ENCODE results near the gene ABCC9. TPM values are rescaled to one million over a fixed set of nuclear protein-coding genes. Genes with fewer than 3 reads are reported as not detected.

ABCC9 gene
- 1.7 TPM for polyA plus RNA-seq (2013, experiment 1 of 2; ENCODE audit: insufficient read length)
- polyA plus RNA-seq (2013, experiment 2 of 2; ENCODE audit: insufficient read length) = 0.82 TPM

- DNase-seq = peak; percentile 25
Measured at GRCh38 chr12:21940549-21941505, at the start of gene ABCC9. ABCC9 (minus strand) TSS chr12:21941426; CDS start chr12:21936674, 4,752 bp downstream.

GRCh38 chr12:21989819-21990412 is 48.7 kb upstream of the ABCC9 start:
- peak; percentile 40 for DNase-seq

GRCh38 chr12:21988619-21989018 is 47.4 kb upstream of the ABCC9 start:
- DNase-seq = no peak

GRCh38 chr12:21987755-21988154 is 46.5 kb upstream of the ABCC9 start:
- peak; percentile 13 for DNase-seq

GRCh38 chr12:21985155-21985554 is 43.9 kb upstream of the ABCC9 start:
- no peak for DNase-seq

- DNase-seq = no peak
Measured at GRCh38 chr12:21984375-21984774, 43.1 kb upstream of the ABCC9 start.

GRCh38 chr12:21983095-21983494 is 41.9 kb upstream of the ABCC9 start:
- peak; percentile 1 for DNase-seq

- DNase-seq = peak; percentile 7
Measured at GRCh38 chr12:21980544-21980943, 39.3 kb upstream of the ABCC9 start.

- no peak for DNase-seq
Measured at GRCh38 chr12:21975293-21975692, 34.1 kb upstream of the ABCC9 start.

- no peak for DNase-seq
Measured at GRCh38 chr12:21973221-21973620, 32.0 kb upstream of the ABCC9 start.

GRCh38 chr12:21972055-21972454 is 30.8 kb upstream of the ABCC9 start:
- DNase-seq = no peak

GRCh38 chr12:21971344-21971743 is 30.1 kb upstream of the ABCC9 start:
- no peak for DNase-seq

GRCh38 chr12:21962821-21963220 is 21.6 kb upstream of the ABCC9 start:
- DNase-seq = no peak

DNA sequence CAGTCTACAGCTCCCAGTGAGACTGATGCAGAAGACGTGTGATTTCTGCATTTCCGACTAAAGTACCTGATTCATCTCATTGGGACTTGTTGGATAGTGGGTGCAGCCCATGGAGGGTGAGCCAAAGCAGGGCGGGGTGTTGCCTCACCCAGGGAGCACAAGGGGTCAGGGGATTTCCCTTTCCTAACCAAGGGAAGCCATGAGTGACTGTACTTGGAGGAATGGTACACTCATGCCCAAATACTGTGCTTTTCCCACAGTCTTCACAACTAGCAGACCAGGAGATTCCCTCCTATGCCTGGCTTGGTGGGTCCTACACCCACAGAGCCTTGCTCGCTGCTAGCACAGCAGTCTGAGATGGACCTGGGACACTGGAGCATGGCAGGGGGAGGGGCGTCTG is 21.0 kb upstream of the ABCC9 start:
- DNase-seq = peak; percentile 24

GRCh38 chr12:21950649-21951048 is 9.4 kb upstream of the ABCC9 start:
- DNase-seq = no peak

DNA sequence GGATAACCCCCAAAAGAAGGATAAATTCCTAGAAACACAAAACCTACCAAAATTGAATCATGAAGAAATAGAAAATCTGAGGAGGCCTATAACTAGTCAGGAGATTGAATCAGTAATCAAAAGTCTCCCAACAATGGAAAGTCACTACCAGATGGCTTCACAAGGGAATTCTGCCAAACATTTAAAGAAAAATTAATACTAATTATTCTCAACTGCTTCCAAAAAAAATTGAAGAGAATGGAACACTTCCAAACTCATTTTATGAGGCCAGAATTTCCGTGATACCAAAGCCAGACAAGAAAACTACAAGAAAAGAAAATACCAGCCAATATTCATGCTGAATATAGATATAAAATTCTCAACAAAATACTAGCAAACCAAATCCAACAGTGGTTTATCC is 7.8 kb upstream of the ABCC9 start:
- no peak for DNase-seq

GRCh38 chr12:21946983-21947382 is 5.8 kb upstream of the ABCC9 start:
- DNase-seq = no peak

DNA sequence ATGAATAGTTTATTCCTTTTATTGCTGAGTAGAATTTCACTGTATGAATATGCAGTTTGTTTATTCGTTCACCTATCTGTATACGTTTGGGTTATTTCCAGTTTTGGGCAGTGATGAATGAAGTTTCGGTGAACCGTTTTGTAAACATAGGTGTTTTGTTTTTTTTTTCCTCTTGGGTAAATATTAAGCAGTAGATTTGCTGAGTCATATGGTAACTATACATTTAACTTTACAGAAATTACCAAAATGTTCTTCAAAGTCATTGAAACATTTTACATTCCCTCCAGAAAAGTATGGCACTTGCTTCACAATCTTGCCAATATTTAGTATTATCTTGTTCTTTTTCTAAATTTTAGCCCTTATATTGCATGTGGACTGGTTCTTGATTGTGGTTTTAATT is 3.8 kb upstream of the ABCC9 start:
- DNase-seq = no peak

GRCh38 chr12:21942377-21942703 is 1.1 kb upstream of the ABCC9 start:
- DNase-seq = no peak

GRCh38 chr12:21941506-21942376 is 515 bp upstream of the ABCC9 start:
- peak; percentile 34 for DNase-seq

- no peak for DNase-seq
Measured at GRCh38 chr12:21939435-21939834, 1.8 kb downstream of the ABCC9 start.

DNA sequence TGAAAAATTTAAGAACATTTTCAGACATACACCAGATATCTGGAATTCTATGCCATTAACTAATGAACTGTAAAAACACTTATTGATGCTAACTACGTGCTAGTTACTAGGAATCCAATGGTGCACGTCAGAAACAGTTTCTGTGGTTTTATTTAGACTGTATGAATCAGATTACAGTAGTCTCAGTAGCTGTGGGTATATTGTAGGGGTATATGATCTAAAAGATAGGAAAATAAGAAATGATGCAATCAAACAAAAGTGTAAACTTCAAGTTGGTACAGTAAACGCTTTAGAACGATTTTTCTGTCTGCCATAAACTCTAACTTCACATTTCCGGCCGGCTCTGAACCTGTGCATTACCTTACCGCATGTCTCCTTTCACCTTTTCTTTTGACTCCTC is 2.3 kb downstream of the ABCC9 start:
- DNase-seq = no peak

DNA sequence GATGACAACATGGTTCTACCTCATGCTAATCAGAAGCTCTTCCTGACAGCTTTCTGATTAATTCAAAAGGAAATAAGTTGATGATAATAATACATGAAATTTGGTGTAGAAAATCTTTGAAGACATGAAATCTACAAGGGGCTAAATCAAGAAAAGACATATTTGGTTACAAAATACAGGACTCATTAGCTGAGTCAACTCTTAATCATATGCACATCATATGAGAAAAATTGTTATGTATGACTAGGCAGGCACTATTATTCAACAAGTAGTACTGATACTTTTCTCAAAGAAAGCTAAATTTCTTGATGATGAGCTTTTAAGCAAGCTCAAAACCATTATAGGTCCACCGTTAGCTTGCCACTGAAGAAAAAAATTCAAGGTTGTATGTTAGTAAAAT is 7.1 kb downstream of the ABCC9 start:
- peak; percentile 55 for DNase-seq
